Peyer's patch (tissue), 4 donors: ENCODE results near the gene ZC3H7B.

Experiments
- POLR2A ChIP-seq, 2 donors: fragments of 450-650 bp; IDR thresholded peaks; one replicate each; pipeline ENCODE4 v1.5.1; 2017; ENCODE audit warnings: antibody characterized with exemption in 2 of 2, mild to moderate bottlenecking in 2 of 2, moderate library complexity in 2 of 2
- TF ChIP-seq, protein P1 (sequence below), 6 experiments: fragments of 450-650 bp in 4 of 6; fragments of 200-600 bp in 2 of 6; sonication (generic) in 1 of 6; IDR thresholded peaks; one replicate each; pipeline ENCODE4 v1.5.1; 2017 to 2019; ENCODE audit warnings: antibody characterized with exemption in 6 of 6, mild to moderate bottlenecking in 3 of 6, moderate library complexity in 1 of 6

DNA sequence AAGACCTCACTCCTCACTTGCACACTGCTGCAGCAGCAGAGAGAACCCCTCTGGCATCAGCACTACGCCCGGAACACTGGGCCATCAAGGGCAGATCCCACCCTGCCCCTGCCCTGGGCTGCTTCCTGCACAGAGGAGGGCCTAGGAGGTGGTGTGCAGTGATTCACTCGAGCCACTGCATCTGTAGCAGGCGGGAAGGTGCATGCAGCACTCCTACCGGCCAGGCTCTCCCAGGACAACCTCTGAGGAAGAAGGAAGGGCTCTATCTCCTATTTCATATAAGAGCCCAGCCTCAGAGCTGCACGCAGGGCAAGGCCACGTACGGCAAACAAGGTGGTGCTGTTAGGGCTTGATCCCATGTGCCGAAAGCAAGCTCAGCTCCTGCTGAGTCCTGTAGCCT lies 29.5 kb upstream of the ZC3H7B start:
- TF ChIP-seq, protein P1, sequence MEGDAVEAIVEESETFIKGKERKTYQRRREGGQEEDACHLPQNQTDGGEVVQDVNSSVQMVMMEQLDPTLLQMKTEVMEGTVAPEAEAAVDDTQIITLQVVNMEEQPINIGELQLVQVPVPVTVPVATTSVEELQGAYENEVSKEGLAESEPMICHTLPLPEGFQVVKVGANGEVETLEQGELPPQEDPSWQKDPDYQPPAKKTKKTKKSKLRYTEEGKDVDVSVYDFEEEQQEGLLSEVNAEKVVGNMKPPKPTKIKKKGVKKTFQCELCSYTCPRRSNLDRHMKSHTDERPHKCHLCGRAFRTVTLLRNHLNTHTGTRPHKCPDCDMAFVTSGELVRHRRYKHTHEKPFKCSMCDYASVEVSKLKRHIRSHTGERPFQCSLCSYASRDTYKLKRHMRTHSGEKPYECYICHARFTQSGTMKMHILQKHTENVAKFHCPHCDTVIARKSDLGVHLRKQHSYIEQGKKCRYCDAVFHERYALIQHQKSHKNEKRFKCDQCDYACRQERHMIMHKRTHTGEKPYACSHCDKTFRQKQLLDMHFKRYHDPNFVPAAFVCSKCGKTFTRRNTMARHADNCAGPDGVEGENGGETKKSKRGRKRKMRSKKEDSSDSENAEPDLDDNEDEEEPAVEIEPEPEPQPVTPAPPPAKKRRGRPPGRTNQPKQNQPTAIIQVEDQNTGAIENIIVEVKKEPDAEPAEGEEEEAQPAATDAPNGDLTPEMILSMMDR (IDR thresholded peaks at IDR 0.05), result no peak
- TF ChIP-seq POLR2A (IDR thresholded peaks at IDR 0.05), result no peak
